SK-N-MC (cell line): ENCODE data around the gene NFYB.
"Not testable (repeated sequence)": the region's sequence is repeated elsewhere in the genome, so short reads cannot be mapped to it uniquely, and the experiment has no call there.

Experiments
- DNase-seq: peaks from one replicate; pipeline ENCODE4 v3.0.0-alpha.2; 2011; ENCODE audit warnings: low read depth, low spot score
- H3K27ac ChIP-seq: fragments of 200-600 bp; sonication (generic); 2 replicates; pipeline ENCODE4 v1.5.1; 2016; ENCODE audit warnings: mixed run types
- H3K36me3 ChIP-seq: fragments of 200-600 bp; sonication (generic); 2 replicates; pipeline ENCODE4 v1.6.1; 2017; ENCODE audit warnings: antibody characterized with exemption, low read length, mixed read lengths; ENCODE audit not compliant: insufficient read depth
- H3K4me3 ChIP-seq: fragments of 200-600 bp; sonication (generic); 2 replicates; pipeline ENCODE4 v1.5.1; 2016
- H3K9ac ChIP-seq: fragments of 200-600 bp; sonication (generic); 2 replicates; pipeline ENCODE4 v1.8.0; 2017; ENCODE audit warnings: mixed run types, mixed read lengths; ENCODE audit not compliant: insufficient read length
- H3K9me3 ChIP-seq: fragments of 200-600 bp; sonication (generic); 2 replicates; pipeline ENCODE4 v1.6.1; 2017; ENCODE audit warnings: low read depth, mild to moderate bottlenecking, antibody characterized with exemption, low read length, moderate library complexity, mixed read lengths
- EZH2 ChIP-seq: fragments of 200-600 bp; sonication (generic); IDR thresholded peaks from one replicate; pipeline ENCODE4 v1.6.1; 2017; ENCODE audit warnings: antibody characterized with exemption
- FOXP2 ChIP-seq: optimal IDR thresholded peaks from 2 replicates; pipeline ENCODE3; 2011; ENCODE audit warnings: mild to moderate bottlenecking, moderate library complexity; ENCODE audit not compliant: insufficient read depth; ENCODE audit errors: extremely low read length, control extremely low read depth
- POLR2AphosphoS5 ChIP-seq: IDR thresholded peaks from 2 replicates; pipeline ENCODE4 v1.6.1; 2012; ENCODE audit warnings: mild to moderate bottlenecking, low read depth, low read length, borderline replicate concordance

Gene NFYB

GRCh38 chr12:104164634-104165033 lies 26.6 kb upstream of the NFYB start:
- H3K9me3 ChIP-seq: no peaks in the 10 kb centered on the region
- no peak overlapping the region for H3K4me3 ChIP-seq
- no peak overlapping the region for H3K27ac ChIP-seq
- no peak for DNase-seq
- H3K9ac ChIP-seq: no peak overlapping the region
- no peak for TF ChIP-seq FOXP2
- no peak for TF ChIP-seq EZH2
- TF ChIP-seq POLR2AphosphoS5: no peak
- no peaks in the 10 kb centered on the region for H3K36me3 ChIP-seq

- Histone ChIP-seq H3K27ac (no peak overlapping the region), H3K36me3 (no peaks in the 10 kb centered on the region), H3K9me3 (no peaks in the 10 kb centered on the region), H3K9ac (no peak overlapping the region), H3K4me3 (no peak overlapping the region)
- no peak for DNase-seq
- TF ChIP-seq EZH2: no peak
- no peak for TF ChIP-seq POLR2AphosphoS5
- no peak for TF ChIP-seq FOXP2
These were observed 25.6 kb upstream of the NFYB start for GRCh38 chr12:104163631-104164030.

GRCh38 chr12:104163028-104163427 lies 25.0 kb upstream of the NFYB start:
- H3K9me3 ChIP-seq, H3K4me3 ChIP-seq, H3K36me3 ChIP-seq, H3K9ac ChIP-seq, DNase-seq, H3K27ac ChIP-seq: not testable (repeated sequence)

- Histone ChIP-seq H3K9ac (no peak overlapping the region), H3K9me3 (no peaks in the 10 kb centered on the region), H3K27ac (no peak overlapping the region), H3K4me3 (no peak overlapping the region), H3K36me3 (no peaks in the 10 kb centered on the region)
- no peak for TF ChIP-seq FOXP2
- no peak for TF ChIP-seq POLR2AphosphoS5
- no peak for TF ChIP-seq EZH2
- DNase-seq: no peak
These were observed 17.9 kb upstream of the NFYB start for GRCh38 chr12:104155711-104156555.

- no peak overlapping the region for H3K27ac ChIP-seq
- DNase-seq: no peak
- no peaks in the 10 kb centered on the region for H3K9me3 ChIP-seq
- no peak overlapping the region for H3K9ac ChIP-seq
- no peak overlapping the region for H3K4me3 ChIP-seq
- TF ChIP-seq POLR2AphosphoS5 (no peak), FOXP2 (no peak), EZH2 (no peak)
- no peaks in the 10 kb centered on the region for H3K36me3 ChIP-seq
These were observed 16.8 kb upstream of the NFYB start for GRCh38 chr12:104154806-104155205.

GRCh38 chr12:104154286-104154685 lies 16.3 kb upstream of the NFYB start:
- H3K9me3 ChIP-seq: no peaks in the 10 kb centered on the region
- H3K4me3 ChIP-seq: no peak overlapping the region
- no peak for DNase-seq
- no peak overlapping the region for H3K9ac ChIP-seq
- no peak overlapping the region for H3K27ac ChIP-seq
- H3K36me3 ChIP-seq: no peaks in the 10 kb centered on the region
- no peak for TF ChIP-seq FOXP2
- TF ChIP-seq EZH2: no peak
- TF ChIP-seq POLR2AphosphoS5: no peak

GRCh38 chr12:104152685-104153241 lies 14.8 kb upstream of the NFYB start:
- TF ChIP-seq POLR2AphosphoS5 (no peak), EZH2 (no peak), FOXP2 (no peak)

GRCh38 chr12:104150416-104150815 lies 12.4 kb upstream of the NFYB start:
- no peak overlapping the region for H3K27ac ChIP-seq
- no peaks in the 10 kb centered on the region for H3K36me3 ChIP-seq
- no peak for DNase-seq
- no peak overlapping the region for H3K9ac ChIP-seq
- H3K9me3 ChIP-seq: no peaks in the 10 kb centered on the region
- TF ChIP-seq POLR2AphosphoS5 (no peak), FOXP2 (no peak), EZH2 (no peak)
- no peak overlapping the region for H3K4me3 ChIP-seq

More at GRCh38 chr12:104152685-104153241, 14.8 kb upstream of the NFYB start:
- Histone ChIP-seq H3K9me3 (no peaks in the 10 kb centered on the region), H3K27ac (no peak overlapping the region), H3K9ac (no peak overlapping the region), H3K36me3 (no peaks in the 10 kb centered on the region), H3K4me3 (no peak overlapping the region)
- DNase-seq: no peak

GRCh38 chr12:104147346-104147745 lies 9.3 kb upstream of the NFYB start:
- TF ChIP-seq FOXP2 (no peak), EZH2 (no peak), POLR2AphosphoS5 (no peak)
- no peak for DNase-seq

More at GRCh38 chr12:104147346-104147745, 9.3 kb upstream of the NFYB start:
- H3K9me3 ChIP-seq: no peaks in the 10 kb centered on the region
- no peak overlapping the region for H3K9ac ChIP-seq
- H3K36me3 ChIP-seq: no peaks in the 10 kb centered on the region
- H3K27ac ChIP-seq: no peak overlapping the region
- no peak overlapping the region for H3K4me3 ChIP-seq
